CD8-positive, alpha-beta memory T cell (primary cell): Measurements from ENCODE around the gene CUL3. TPM values are rescaled to one million over a fixed set of nuclear protein-coding genes. Genes with fewer than 3 reads are reported as not detected.

ENCODE experiments used
- CTCF ChIA-PET: fragments of 350-600 bp; sonication (Branson Sonifier 250); formaldehyde crosslinking; loops from one replicate; lab custom pipeline; 2021; ENCODE audit warnings: antibody characterized with exemption; lab: Charles Lee
- POLR2A ChIA-PET: fragments of 350-600 bp; sonication (Branson Sonifier 250); formaldehyde crosslinking; loops from one replicate; lab custom pipeline; 2021; ENCODE audit warnings: antibody characterized with exemption; lab: Charles Lee
- DNase-seq, 5 donors: peaks; one replicate each; pipeline versions ENCODE4 v3.0.0 to v3.0.0-alpha.2; 2020 to 2022; ENCODE audit warnings: mixed read lengths in 1 of 5
- H3K27ac ChIP-seq: one replicate; pipeline ENCODE4 v1.7.0; 2013; ENCODE audit warnings: low read depth, mild to moderate bottlenecking, low read length, moderate library complexity
- H3K27me3 ChIP-seq: 2 replicates; pipeline ENCODE4 v1.7.0; 2013; ENCODE audit warnings: low read length, mild to moderate bottlenecking; ENCODE audit not compliant: insufficient read depth, poor library complexity, severe bottlenecking
- H3K36me3 ChIP-seq: 2 replicates; pipeline ENCODE4 v1.7.0; 2013; ENCODE audit warnings: mild to moderate bottlenecking, low read length, moderate library complexity; ENCODE audit not compliant: insufficient read depth
- H3K4me1 ChIP-seq: 2 replicates; pipeline ENCODE4 v1.7.0; 2013; ENCODE audit warnings: mild to moderate bottlenecking, low read length, moderate library complexity; ENCODE audit not compliant: insufficient read depth
- H3K4me3 ChIP-seq: 2 replicates; pipeline ENCODE4 v1.7.0; 2013; ENCODE audit warnings: mild to moderate bottlenecking, low read length
- H3K9me3 ChIP-seq: 2 replicates; pipeline ENCODE4 v1.7.0; 2013; ENCODE audit warnings: mild to moderate bottlenecking, low read length
- H3K27ac Mint-ChIP-seq, 8 donors: one replicate each; pipeline ENCODE4 v1.8.0; 2020 to 2021; ENCODE audit warnings: mixed read lengths in 8 of 8, mild to moderate bottlenecking in 6 of 8, inconsistent platforms in 3 of 8, moderate library complexity in 3 of 8
- H3K27me3 Mint-ChIP-seq, 2 donors: one replicate each; pipeline ENCODE4 v1.8.0; 2020 to 2021; ENCODE audit warnings: mixed read lengths in 2 of 2, mild to moderate bottlenecking in 1 of 2, moderate library complexity in 1 of 2
- H3K36me3 Mint-ChIP-seq, 3 donors: one replicate each; pipeline ENCODE4 v1.8.0; 2020 to 2021; ENCODE audit warnings: mixed read lengths in 3 of 3, inconsistent platforms in 1 of 3, mild to moderate bottlenecking in 1 of 3
- H3K4me1 Mint-ChIP-seq, 3 donors: one replicate each; pipeline ENCODE4 v1.8.0; 2020 to 2021; ENCODE audit warnings: mixed read lengths in 3 of 3, inconsistent platforms in 1 of 3, mild to moderate bottlenecking in 1 of 3
- H3K4me3 Mint-ChIP-seq, 7 donors: one replicate each; pipeline ENCODE4 v1.8.0; 2020 to 2021; ENCODE audit warnings: mixed read lengths in 7 of 7, mild to moderate bottlenecking in 6 of 7, moderate library complexity in 4 of 7, inconsistent platforms in 2 of 7
- H3K9me3 Mint-ChIP-seq, 5 donors: one replicate each; pipeline ENCODE4 v1.8.0; 2020 to 2022; ENCODE audit warnings: mixed read lengths in 5 of 5, mild to moderate bottlenecking in 3 of 5, moderate library complexity in 2 of 5, inconsistent platforms in 1 of 5
- polyA plus RNA-seq: library from polyadenylated mRNA; unstranded; fragments of 300-500 nt; fragmentation: Illumina TruSeq; gene quantifications from one replicate; pipeline ENCODE4 v1.2.3, GENCODE V29; 2021
- total RNA-seq, 2 experiments: library from RNA; stranded (reverse); gene quantifications; one replicate each; pipeline ENCODE4 v1.2.3, GENCODE V29; 2021

The CUL3 gene
- total and polyA plus RNA-seq, 3 experiments from 2014 or later = 58.1 to 104 (median 100) TPM

GRCh38 chr2:224552771-224553170, 32.4 kb downstream of the CUL3 start:
- peaks cover 8% of the 10 kb centered on the region for H3K36me3 ChIP-seq
- H3K27me3 ChIP-seq = no peaks in the 10 kb centered on the region
- Mint-ChIP-seq H3K27ac (peak overlapping the region in 1 of 8 donors; percentile 44), H3K4me3 (no peak overlapping the region), H3K27me3 (peaks cover 0 to 2% of the 10 kb centered on the region in 2 donors), H3K36me3 (peaks cover 0 to 50% (median 17%) of the 10 kb centered on the region in 3 donors), H3K4me1 (peaks cover 57 to 74% (median 72%) of the 10 kb centered on the region in 3 donors), H3K9me3 (no peaks in the 10 kb centered on the region)
- ChIA-PET CTCF (no interaction called here), POLR2A (no interaction called here)
- DNase-seq = no peak
- no peak overlapping the region for H3K4me3 ChIP-seq
- H3K4me1 ChIP-seq = peaks cover 8% of the 10 kb centered on the region
- H3K9me3 ChIP-seq = no peaks in the 10 kb centered on the region
- H3K27ac ChIP-seq = no peak overlapping the region

- ChIA-PET CTCF (no interaction called here), POLR2A (no interaction called here)
- Mint-ChIP-seq H3K27ac (no peak overlapping the region), H3K27me3 (peaks cover 0 to 2% of the 10 kb centered on the region in 2 donors), H3K36me3 (peaks cover 0 to 49% (median 18%) of the 10 kb centered on the region in 3 donors), H3K4me1 (peaks cover 62 to 79% (median 78%) of the 10 kb centered on the region in 3 donors), H3K4me3 (no peak overlapping the region), H3K9me3 (no peaks in the 10 kb centered on the region)
- Histone ChIP-seq H3K27ac (no peak overlapping the region), H3K27me3 (no peaks in the 10 kb centered on the region), H3K9me3 (no peaks in the 10 kb centered on the region), H3K36me3 (peaks cover 8% of the 10 kb centered on the region), H3K4me1 (peaks cover 13% of the 10 kb centered on the region), H3K4me3 (no peak overlapping the region)
- DNase-seq = no peak
Measured at GRCh38 chr2:224551693-224552092, 33.5 kb downstream of the CUL3 start.

- Histone ChIP-seq H3K27ac (no peak overlapping the region), H3K4me3 (no peak overlapping the region), H3K36me3 (peaks cover 9% of the 10 kb centered on the region), H3K27me3 (no peaks in the 10 kb centered on the region), H3K9me3 (no peaks in the 10 kb centered on the region), H3K4me1 (peaks cover 13% of the 10 kb centered on the region)
- Mint-ChIP-seq H3K9me3 (no peaks in the 10 kb centered on the region), H3K27me3 (peaks cover 0 to 2% of the 10 kb centered on the region in 2 donors), H3K4me3 (peak overlapping the region in 3 of 7 donors; percentile 1 to 41 (median 6)), H3K36me3 (peaks cover 0 to 33% (median 11%) of the 10 kb centered on the region in 3 donors), H3K27ac (peak overlapping the region in 4 of 8 donors; percentile 1 to 48 (median 3)), H3K4me1 (peaks cover 58 to 81% (median 80%) of the 10 kb centered on the region in 3 donors)
- DNase-seq = no peak
- CTCF ChIA-PET = no interaction called here
- POLR2A ChIA-PET = no interaction called here
Measured at GRCh38 chr2:224546926-224547325, 38.2 kb downstream of the CUL3 start.

GRCh38 chr2:224545884-224546644, 39.1 kb downstream of the CUL3 start:
- H3K4me1 Mint-ChIP-seq = peaks cover 62 to 89% (median 87%) of the 10 kb centered on the region in 3 donors
- POLR2A ChIA-PET = interaction anchor here (0.5 kb wide), 1 partner anchor 35 kb away, joined by 3 read pairs; no protein-coding TSS in a partner anchor

GRCh38 chr2:224543939-224544338, 41.2 kb downstream of the CUL3 start:
- Mint-ChIP-seq H3K4me3 (no peak overlapping the region), H3K4me1 (peaks cover 62 to 90% (median 88%) of the 10 kb centered on the region in 3 donors), H3K36me3 (peaks cover 5 to 44% (median 20%) of the 10 kb centered on the region in 3 donors), H3K27me3 (peaks cover 0 to 2% of the 10 kb centered on the region in 2 donors), H3K9me3 (peaks cover 0 to 2% (median 0%) of the 10 kb centered on the region in 5 donors), H3K27ac (no peak overlapping the region)
- peaks cover 17% of the 10 kb centered on the region for H3K4me1 ChIP-seq
- ChIA-PET CTCF (no interaction called here), POLR2A (no interaction called here)
- H3K9me3 ChIP-seq = no peaks in the 10 kb centered on the region
- H3K4me3 ChIP-seq = no peak overlapping the region
- H3K36me3 ChIP-seq = peaks cover 9% of the 10 kb centered on the region
- H3K27ac ChIP-seq = no peak overlapping the region
- no peaks in the 10 kb centered on the region for H3K27me3 ChIP-seq
- no peak for DNase-seq

More at GRCh38 chr2:224545884-224546644, 39.1 kb downstream of the CUL3 start:
- no peak for DNase-seq
- CTCF ChIA-PET = no interaction called here
- peaks cover 13% of the 10 kb centered on the region for H3K4me1 ChIP-seq
- H3K9me3 ChIP-seq = no peaks in the 10 kb centered on the region
- no peaks in the 10 kb centered on the region for H3K9me3 Mint-ChIP-seq
- H3K27me3 ChIP-seq = no peaks in the 10 kb centered on the region
- H3K4me3 Mint-ChIP-seq = peak overlapping the region in 1 of 7 donors; percentile 6
- H3K36me3 ChIP-seq = peaks cover 9% of the 10 kb centered on the region
- no peak overlapping the region for H3K4me3 ChIP-seq
- peaks cover 0 to 2% of the 10 kb centered on the region in 2 donors for H3K27me3 Mint-ChIP-seq
- H3K27ac Mint-ChIP-seq = peak overlapping the region in 1 of 8 donors; percentile 40
- H3K27ac ChIP-seq = no peak overlapping the region
- H3K36me3 Mint-ChIP-seq = peaks cover 0 to 37% (median 16%) of the 10 kb centered on the region in 3 donors

- CTCF ChIA-PET = interaction anchor here (1.0 kb wide), 1 partner anchor 10 kb away, joined by 3 read pairs; no protein-coding TSS in a partner anchor
- Mint-ChIP-seq H3K27me3 (no peaks in the 10 kb centered on the region), H3K9me3 (peaks cover 0 to 2% (median 0%) of the 10 kb centered on the region in 5 donors), H3K4me1 (peaks cover 63 to 87% (median 87%) of the 10 kb centered on the region in 3 donors), H3K27ac (peak overlapping the region in 3 of 8 donors; percentile 1 to 31 (median 24)), H3K36me3 (peaks cover 5 to 55% (median 20%) of the 10 kb centered on the region in 3 donors), H3K4me3 (no peak overlapping the region)
- no peak for DNase-seq
- Histone ChIP-seq H3K36me3 (peaks cover 6% of the 10 kb centered on the region), H3K27me3 (no peaks in the 10 kb centered on the region), H3K9me3 (no peaks in the 10 kb centered on the region), H3K27ac (no peak overlapping the region), H3K4me1 (peaks cover 20% of the 10 kb centered on the region), H3K4me3 (no peak overlapping the region)
- POLR2A ChIA-PET = no interaction called here
Measured at GRCh38 chr2:224538561-224539138, 46.5 kb downstream of the CUL3 start.

GRCh38 chr2:224532931-224533330, 52.2 kb downstream of the CUL3 start:
- peaks cover 0 to 46% (median 12%) of the 10 kb centered on the region in 3 donors for H3K36me3 Mint-ChIP-seq
- CTCF ChIA-PET = no interaction called here
- peaks cover 61 to 84% (median 83%) of the 10 kb centered on the region in 3 donors for H3K4me1 Mint-ChIP-seq
- peaks cover 36% of the 10 kb centered on the region for H3K4me1 ChIP-seq
- POLR2A ChIA-PET = no interaction called here
- no peak overlapping the region for H3K27ac ChIP-seq
- H3K27me3 ChIP-seq = no peaks in the 10 kb centered on the region
- peak overlapping the region in 4 of 7 donors; percentile 3 to 30 (median 14) for H3K4me3 Mint-ChIP-seq
- H3K36me3 ChIP-seq = peaks cover 7% of the 10 kb centered on the region
- peak overlapping the region in 7 of 8 donors; percentile 13 to 73 (median 39) for H3K27ac Mint-ChIP-seq
- no peak overlapping the region for H3K4me3 ChIP-seq
- H3K27me3 Mint-ChIP-seq = no peaks in the 10 kb centered on the region
- no peaks in the 10 kb centered on the region for H3K9me3 ChIP-seq
- no peak for DNase-seq
- H3K9me3 Mint-ChIP-seq = no peaks in the 10 kb centered on the region

- no peak overlapping the region for H3K27ac ChIP-seq
- H3K27me3 Mint-ChIP-seq = no peaks in the 10 kb centered on the region
- H3K4me1 Mint-ChIP-seq = peaks cover 64 to 85% (median 84%) of the 10 kb centered on the region in 3 donors
- peak overlapping the region in 2 of 7 donors; percentile 6 to 30 for H3K4me3 Mint-ChIP-seq
- peaks cover 7% of the 10 kb centered on the region for H3K36me3 ChIP-seq
- peak overlapping the region in 7 of 8 donors; percentile 23 to 73 (median 35) for H3K27ac Mint-ChIP-seq
- no peak overlapping the region for H3K4me3 ChIP-seq
- H3K4me1 ChIP-seq = peaks cover 39% of the 10 kb centered on the region
- H3K27me3 ChIP-seq = no peaks in the 10 kb centered on the region
- POLR2A ChIA-PET = no interaction called here
- no peaks in the 10 kb centered on the region for H3K9me3 ChIP-seq
- CTCF ChIA-PET = no interaction called here
- H3K36me3 Mint-ChIP-seq = peaks cover 0 to 46% (median 11%) of the 10 kb centered on the region in 3 donors
- no peak for DNase-seq
- no peaks in the 10 kb centered on the region for H3K9me3 Mint-ChIP-seq
Measured at GRCh38 chr2:224532441-224532840, 52.7 kb downstream of the CUL3 start.
